DND-41 (cell line): ENCODE measurements around the gene VPS50.

Experiments used
- EZH2 ChIP-seq: IDR thresholded peaks from 3 replicates; pipeline ENCODE4 v1.6.1; 2012; ENCODE audit warnings: borderline replicate concordance, low read depth, mild to moderate bottlenecking, moderate library complexity, low read length, inconsistent platforms; ENCODE audit not compliant: severe bottlenecking
- TF ChIP-seq, protein P1 (sequence below): IDR thresholded peaks from 2 replicates; pipeline ENCODE4 v1.5.1; 2012; ENCODE audit warnings: borderline replicate concordance, low read length, moderate library complexity, mild to moderate bottlenecking; ENCODE audit not compliant: poor library complexity, severe bottlenecking; ENCODE audit errors: extremely low read depth

DNA sequence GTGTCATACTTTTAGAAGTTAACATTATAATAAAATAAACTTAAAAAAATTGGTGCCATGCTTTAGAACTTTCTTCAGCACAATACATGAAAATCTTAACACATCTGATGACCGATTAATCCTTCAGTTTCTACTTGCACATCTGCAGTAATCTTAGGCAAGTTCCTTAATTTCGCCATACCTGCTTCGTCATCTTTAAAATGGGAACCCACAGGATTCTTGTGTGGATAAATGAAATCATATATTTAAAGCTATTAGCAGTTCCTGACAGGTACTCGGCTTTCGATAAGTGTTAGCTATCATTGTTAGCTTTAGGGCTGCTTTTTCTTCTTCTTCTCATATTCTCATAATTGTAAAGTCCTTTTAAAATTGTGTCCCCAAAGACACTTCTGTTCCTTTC, 907 bp upstream of the VPS50 start:
- TF ChIP-seq, protein P1, sequence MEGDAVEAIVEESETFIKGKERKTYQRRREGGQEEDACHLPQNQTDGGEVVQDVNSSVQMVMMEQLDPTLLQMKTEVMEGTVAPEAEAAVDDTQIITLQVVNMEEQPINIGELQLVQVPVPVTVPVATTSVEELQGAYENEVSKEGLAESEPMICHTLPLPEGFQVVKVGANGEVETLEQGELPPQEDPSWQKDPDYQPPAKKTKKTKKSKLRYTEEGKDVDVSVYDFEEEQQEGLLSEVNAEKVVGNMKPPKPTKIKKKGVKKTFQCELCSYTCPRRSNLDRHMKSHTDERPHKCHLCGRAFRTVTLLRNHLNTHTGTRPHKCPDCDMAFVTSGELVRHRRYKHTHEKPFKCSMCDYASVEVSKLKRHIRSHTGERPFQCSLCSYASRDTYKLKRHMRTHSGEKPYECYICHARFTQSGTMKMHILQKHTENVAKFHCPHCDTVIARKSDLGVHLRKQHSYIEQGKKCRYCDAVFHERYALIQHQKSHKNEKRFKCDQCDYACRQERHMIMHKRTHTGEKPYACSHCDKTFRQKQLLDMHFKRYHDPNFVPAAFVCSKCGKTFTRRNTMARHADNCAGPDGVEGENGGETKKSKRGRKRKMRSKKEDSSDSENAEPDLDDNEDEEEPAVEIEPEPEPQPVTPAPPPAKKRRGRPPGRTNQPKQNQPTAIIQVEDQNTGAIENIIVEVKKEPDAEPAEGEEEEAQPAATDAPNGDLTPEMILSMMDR, result no peak
- TF ChIP-seq EZH2, result no peak
